GM15510 (cell line): Measurements from ENCODE around the gene ST8SIA6.

Source experiments
- POLR2A ChIP-seq: IDR thresholded peaks from 3 replicates; pipeline ENCODE4 v1.6.1; 2011; ENCODE audit warnings: borderline replicate concordance; ENCODE audit not compliant: insufficient read length; ENCODE audit errors: extremely low read depth

ST8SIA6 gene

DNA sequence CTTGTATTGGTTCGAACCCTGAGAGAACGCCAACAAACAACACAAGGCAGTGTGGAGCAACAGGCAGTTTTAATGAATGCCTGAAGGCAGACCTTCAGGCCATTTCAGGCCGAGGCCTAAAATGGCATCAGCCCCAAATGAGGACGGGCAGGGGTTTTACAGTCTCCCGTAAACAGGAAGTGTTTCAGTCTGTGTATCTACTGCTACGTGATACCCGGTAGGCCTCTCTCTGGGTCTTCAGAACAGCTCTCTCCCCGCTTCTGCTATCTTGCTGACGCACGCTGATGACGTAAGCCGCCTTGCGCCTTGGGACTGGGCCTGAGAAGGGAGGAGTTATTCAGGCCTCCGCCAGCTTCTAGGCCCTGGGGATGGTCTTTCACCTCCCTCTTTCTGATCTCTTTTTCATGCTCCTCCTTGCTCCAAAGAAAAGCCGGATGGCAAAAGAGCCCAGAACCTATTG is 67.7 kb downstream of the ST8SIA6 start:
- TF ChIP-seq POLR2A = no peak

DNA sequence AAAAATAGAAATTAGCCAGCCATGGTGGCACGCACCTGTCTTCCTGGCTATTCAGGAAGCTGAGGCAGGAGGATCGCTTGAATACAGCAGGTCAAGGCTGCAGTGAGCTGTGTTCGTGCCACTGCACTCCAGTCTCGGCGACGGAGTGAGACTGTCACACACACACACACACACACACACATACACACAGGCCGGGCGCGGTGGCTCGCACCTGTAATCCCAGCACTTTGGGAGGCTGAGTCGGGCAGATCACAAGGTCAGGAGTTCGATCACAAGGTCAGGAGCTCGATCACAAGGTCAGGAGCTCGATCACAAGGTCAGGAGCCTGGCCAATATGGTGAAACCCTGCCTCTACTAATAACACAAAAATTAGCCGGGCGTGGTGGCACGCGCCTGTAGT is 68.4 kb downstream of the ST8SIA6 start:
- TF ChIP-seq POLR2A = no peak

DNA sequence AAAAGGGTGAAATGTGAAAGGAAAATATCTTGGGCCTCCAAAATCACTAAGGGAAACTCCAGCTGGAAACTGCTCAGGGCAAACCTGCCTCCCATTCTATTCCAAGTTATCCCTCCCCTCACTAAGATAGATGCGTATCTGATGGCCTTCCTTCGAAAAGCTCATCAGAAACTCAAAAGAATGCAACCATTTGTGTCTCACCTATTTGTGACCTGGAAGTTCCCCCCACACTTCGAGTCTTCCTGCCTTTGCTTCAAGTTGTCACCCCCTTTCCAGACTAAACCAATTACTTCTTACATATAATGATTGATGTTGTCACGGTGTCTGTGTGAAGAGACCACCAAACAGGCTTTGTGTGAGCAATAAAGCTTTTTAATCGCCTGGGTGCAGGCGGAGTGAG is 69.3 kb downstream of the ST8SIA6 start:
- TF ChIP-seq POLR2A = no peak

DNA sequence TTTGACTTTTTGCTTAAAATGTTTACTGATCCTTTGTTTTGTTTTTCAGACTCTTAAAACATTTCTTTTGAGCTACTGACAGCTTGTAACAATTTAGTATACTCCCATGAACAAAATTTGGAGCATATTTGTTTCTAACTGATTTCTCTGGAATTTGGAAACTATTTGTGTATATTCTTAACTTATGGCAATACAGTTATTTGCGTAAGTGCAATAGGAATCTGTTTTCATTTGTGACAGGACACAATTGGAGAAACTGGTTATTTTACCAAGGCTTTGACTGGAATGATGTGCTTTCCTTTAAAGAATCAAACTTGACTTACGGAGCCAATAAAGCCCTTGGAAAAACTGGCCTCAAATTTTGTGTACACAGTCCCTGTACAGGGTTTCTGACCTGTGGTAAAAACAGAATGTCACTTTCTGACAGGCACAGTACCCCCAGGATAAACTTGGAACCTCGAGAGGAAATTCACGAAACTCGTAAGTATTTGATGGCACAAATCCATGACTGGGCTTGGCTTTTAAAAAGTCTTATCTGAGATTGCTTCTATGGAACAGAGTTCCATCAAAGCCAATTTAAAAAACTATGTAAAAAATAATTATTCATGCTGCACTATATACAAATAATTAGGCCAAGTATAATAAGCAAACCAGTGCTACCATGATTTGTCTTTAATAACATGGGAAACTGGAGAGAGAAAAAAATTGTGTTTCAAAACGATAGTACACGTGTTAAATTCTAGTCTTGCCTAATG is 70.4 kb downstream of the ST8SIA6 start:
- no peak for TF ChIP-seq POLR2A

DNA sequence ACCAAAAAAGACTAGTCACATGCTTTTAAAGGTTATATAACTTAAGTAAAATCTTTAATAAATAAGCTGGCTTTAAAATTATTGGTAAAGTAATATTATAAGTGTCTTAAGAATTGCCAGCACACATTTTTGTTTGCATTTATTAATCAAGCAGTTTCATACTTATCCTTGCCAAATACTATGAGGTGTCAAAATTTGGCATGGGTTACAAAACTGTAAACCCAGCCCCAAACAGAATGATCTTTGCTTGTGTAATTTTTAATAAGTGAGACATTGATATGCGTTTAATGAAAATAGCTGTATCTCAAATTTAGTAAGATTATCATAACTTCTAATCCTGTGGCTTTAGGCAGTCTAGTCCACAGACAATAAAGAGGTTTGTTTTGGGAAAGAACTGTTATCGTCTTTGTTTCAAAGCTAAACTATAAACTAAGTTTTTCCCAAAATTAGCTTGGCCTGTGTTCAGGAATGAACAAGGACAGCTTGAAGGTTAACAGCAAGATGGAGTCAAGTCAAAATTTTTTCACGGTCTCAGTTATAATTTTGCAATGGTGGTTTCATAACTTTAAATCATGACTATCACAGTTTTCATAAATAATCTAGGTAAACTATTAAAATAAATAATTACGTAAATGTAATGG is 72.8 kb downstream of the ST8SIA6 start:
- TF ChIP-seq POLR2A = no peak

DNA sequence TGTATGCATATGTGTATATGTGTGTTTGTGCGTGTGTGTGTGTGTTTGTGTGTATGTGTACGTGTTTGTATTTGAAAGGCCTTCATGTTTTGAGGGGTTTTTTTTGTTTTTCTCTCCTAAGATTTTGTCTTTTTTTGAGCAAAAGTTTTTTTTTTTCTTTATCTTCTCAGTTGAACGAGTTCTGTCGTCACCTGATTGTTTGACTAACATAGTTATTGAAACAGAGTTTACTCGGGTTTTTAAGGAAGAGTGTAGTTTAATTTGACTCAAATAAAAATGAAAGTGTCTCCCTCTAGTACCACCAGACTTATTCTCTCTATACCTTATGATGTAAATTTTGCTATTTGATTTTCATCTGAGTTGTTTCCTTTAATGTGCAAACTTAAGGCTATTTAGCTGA is 73.5 kb downstream of the ST8SIA6 start:
- no peak for TF ChIP-seq POLR2A

DNA sequence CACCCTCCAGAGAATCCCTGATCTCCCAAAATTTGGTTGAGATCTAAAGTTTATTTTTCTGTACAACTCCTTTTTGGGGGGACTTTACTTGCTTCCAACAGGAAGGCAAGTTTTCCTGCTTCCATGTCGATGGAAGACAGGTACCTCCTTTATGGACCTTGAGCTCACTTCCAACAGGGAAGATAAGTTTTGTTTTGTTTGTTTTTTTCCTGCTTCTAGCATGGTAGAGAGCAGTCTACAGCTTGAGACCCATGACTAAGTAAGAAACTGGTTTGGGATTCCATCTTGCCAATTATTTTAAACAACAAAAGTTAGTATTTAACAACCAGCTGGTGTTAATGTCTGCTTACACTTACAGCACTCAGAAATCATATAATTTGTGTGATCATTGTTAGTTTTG is 74.4 kb downstream of the ST8SIA6 start:
- TF ChIP-seq POLR2A = no peak

DNA sequence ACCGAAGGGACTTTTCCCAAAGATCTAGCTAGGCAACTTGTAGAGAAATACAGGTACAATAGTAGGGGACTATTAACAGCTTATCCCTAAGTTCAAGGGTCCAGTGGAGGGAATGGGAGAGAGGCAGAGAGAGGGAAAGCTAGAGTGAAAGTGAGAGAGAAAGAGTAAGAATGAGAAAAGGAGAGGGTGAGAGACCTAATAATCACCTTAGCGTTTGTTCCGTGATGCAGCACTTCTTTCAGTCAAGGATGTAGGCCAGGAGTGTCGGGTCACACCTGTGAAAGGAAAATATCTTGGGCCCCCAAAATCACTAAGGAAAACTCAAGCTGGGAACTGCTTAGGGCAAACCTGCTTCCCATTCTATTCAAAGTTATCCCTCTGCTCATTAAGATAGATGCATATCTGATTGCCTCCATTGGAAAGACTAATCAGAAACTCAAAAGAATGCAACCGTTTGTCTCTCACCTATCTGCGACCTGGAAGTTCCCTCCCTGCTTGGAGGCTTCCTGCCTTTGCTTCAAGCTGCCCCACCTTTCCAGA is 75.2 kb downstream of the ST8SIA6 start:
- no peak for TF ChIP-seq POLR2A

DNA sequence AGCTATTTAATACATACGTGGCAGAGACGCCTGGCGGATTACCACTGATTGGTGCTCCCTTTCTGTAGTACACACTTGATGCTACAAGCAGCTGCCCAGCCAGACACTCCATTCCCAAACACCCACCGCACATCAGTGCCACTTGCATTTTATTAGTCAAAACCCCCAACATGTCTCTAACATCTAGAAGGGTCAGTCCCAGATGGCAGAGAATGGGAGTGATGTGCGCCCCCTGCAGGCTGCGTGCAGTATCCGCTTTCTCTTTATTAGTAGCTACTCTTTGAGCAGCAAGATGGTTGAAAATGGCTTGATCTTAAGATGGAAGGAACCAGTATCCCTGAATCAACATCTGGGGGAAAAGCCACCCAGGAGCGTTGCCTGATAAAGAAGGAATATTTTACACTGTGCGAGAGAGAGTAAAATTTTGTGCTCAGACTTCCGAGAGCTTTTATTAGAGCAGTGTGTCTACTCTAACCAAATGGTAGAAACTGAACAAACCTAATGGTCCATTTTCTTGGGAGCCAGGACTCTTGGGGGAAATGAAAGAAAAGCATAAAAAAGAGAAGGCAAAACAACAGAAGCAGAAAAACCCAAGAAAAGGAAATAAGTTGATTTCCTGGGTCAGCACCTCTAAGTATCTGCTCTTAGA is 78.3 kb downstream of the ST8SIA6 start:
- no peak for TF ChIP-seq POLR2A

DNA sequence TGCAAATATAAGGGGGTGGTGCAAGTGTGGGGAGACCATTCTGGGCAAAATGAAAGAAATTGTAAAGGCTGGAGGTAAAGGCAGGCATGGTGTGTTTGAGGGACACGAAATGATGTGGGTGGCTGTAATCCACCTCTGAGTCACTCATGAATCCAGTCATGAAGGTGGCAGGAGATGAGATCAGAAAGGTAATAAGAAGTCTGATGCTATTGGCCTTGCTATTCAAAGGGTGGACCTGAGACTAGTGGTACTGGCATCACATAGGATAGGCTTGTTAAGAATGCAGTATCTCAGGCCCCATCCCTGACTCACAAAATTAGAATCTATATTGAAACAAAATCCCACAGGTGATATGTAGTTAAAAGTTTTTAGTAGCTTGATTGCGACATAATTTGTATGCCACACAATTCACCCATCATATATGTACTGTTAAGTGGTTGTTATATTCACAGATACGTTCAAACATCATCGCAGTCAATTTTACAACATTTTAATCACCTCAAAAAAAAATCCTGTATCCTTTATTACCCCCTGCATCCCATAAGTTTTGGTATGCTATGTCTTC is 85.6 kb downstream of the ST8SIA6 start:
- no peak for TF ChIP-seq POLR2A

DNA sequence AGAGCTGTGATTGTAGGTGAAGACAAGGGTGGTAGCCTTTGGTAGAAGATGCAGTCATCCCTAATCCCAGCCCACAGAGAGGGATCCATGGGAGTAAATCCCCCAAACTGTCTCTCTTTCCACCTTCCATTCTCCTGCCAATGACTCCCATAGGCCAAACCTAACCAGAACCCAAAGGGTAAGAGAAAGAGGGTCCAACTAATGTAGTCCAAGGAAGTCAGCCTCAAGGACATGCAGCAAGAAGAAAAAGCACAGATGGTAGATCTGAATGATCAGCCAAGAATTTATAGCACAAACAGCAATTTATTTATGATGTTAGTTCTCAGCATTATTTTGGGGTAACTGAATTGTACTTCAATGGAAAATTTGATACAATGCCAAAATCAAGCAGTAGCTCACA is 87.7 kb downstream of the ST8SIA6 start:
- no peak for TF ChIP-seq POLR2A

DNA sequence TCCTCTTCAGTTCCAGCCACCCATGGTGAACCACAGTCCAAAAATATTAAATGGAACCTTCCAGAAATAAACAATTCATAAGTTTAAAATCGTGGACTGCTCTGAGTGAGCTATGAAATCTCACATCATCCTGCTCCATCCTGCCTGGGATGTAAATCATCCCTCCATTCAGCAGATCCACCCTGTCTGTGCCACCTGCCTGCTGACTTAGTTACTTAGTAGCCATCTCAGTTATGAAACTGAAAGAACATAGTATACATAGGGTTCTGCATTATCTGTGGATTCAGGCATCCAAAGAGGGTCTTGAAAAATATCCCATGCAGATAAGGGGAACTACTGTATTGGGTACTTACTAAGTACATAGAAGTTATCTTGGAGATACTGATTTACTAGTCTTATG is 89.0 kb downstream of the ST8SIA6 start:
- TF ChIP-seq POLR2A = no peak

DNA sequence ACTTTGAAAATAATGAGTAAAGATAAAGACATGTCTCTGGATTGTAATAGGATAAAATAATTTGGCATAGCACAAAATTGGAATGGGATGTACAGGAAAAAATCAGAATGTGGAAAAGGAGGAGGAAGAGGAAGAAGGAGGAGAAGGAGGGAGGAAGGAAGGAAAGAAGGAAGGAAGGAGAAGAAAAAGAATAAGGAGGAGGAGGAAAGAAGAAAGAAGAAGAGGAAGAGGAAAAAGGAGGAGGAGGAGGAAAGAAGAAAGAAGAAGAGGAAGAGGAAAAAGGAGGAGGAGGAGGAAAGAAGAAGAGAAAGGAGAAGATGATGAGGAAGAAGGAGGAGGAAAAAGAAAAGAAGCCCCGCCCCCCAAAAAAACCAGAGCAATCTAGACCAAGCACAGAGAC is 95.9 kb downstream of the ST8SIA6 start:
- no peak for TF ChIP-seq POLR2A

DNA sequence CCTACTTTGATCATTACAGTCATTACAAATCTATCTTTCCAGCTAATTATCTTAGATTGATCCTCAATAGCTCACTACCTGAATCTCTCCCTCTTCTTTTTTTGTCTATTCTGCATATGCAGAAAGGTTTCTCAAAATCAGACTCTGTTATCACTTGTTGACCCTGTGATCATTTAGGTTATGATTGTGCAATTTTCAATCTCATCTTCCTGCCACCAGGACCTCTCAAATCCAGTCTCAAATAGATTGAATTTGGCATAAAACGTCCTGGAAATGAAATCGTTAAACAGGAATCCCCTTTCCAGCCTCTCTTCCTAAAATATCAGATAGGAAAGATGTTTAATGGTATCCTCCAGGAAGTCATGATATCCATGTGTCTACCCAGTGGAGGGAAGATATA is 96.6 kb downstream of the ST8SIA6 start:
- TF ChIP-seq POLR2A = no peak

DNA sequence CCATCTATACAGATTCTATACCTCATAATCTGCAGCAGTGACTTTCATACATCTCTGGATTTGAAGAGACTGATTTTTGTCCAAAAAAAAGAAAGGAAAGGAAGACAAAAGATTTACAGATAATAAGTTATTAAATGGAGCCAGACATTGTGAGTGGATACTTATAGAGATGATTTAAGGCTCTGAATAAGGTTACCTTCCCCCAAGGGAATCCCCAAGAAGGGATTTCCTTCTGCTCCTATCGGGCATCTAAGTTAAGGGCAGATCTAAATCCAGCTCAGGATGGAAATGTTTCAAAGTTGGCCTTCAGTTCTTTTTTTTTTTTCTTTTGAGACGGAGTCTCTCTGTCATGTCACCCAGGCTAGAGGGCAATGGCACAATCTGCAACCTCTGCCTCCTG is 97.6 kb downstream of the ST8SIA6 start:
- TF ChIP-seq POLR2A = no peak
